GM12878 (cell line): ENCODE results near the gene KLF14. TPM values are rescaled to one million over a fixed set of nuclear protein-coding genes. Genes with fewer than 3 reads are reported as not detected.

Source experiments
- ATAC-seq: fragments of 200-7000 bp; cut with Tn5 transposase; 3 replicates; pipeline ENCODE4 v1.9.1; 2020; ENCODE audit warnings: mild to moderate bottlenecking, moderate library complexity
- BruUV-seq: library from RNA; stranded (reverse); fragments of 400-500 nt; replicated peaks from 2 replicates; lab custom pipeline; 2021; lab: Mats Ljungman, UMichigan
- CTCF ChIA-PET: fragments of 300-600 bp; sonication (Branson Sonifier 250); formaldehyde crosslinking; extraction: SDS; loops from one replicate; lab custom pipeline; 2021; ENCODE audit warnings: inconsistent platforms; lab: Yijun Ruan, JAX
- POLR2A ChIA-PET: fragments of 350-600 bp; formaldehyde crosslinking; extraction: SDS; loops from one replicate; lab custom pipeline; 2021; ENCODE audit warnings: inconsistent platforms; lab: Charles Lee
- RAD21 ChIA-PET: fragments of 300-600 bp; sonication (Branson Sonifier 250); formaldehyde crosslinking; loops from one replicate; lab custom pipeline; 2023; ENCODE audit warnings: antibody characterized with exemption; ENCODE audit not compliant: unreplicated experiment; lab: Charles Lee
- SMC1A ChIA-PET: fragments of 300-600 bp; sonication (Branson Sonifier 250); formaldehyde crosslinking; loops from one replicate; lab custom pipeline; 2023; ENCODE audit not compliant: unreplicated experiment, uncharacterized antibody; lab: Charles Lee
- DNase-seq: peaks from one replicate; pipeline ENCODE4 v3.0.0-alpha.2; 2011; ENCODE audit warnings: low read depth, low spot score
- FAIRE-seq: peaks from 3 replicates; lab custom pipeline; 2011; peaks lifted over from hg19 to GRCh38; lab: Jason Lieb, UNC
- H2AFZ ChIP-seq: 2 replicates; pipeline ENCODE4 v1.6.0; 2011; ENCODE audit warnings: low read depth, low read length, control low read depth; ENCODE audit not compliant: control insufficient read depth
- H3K27ac ChIP-seq: 2 replicates; pipeline ENCODE4 v1.5.1; 2011; ENCODE audit warnings: control low read depth; ENCODE audit not compliant: control insufficient read depth, insufficient read depth
- H3K27me3 ChIP-seq, 2 experiments: replicated peaks in 1 of 2; 2 replicates each; pipeline versions ENCODE4 v1.6.0 to v1.6.1; 2011; ENCODE audit warnings: low read length in 1 of 2; ENCODE audit not compliant: control insufficient read depth in 2 of 2, insufficient read depth in 2 of 2
- H3K36me3 ChIP-seq, 2 experiments: 2 replicates each; pipeline ENCODE4 v1.5.1; 2011; ENCODE audit warnings: low read length in 1 of 2; ENCODE audit not compliant: control insufficient read depth in 2 of 2, insufficient read depth in 2 of 2
- H3K4me1 ChIP-seq: 2 replicates; pipeline ENCODE4 v1.6.1; 2011; ENCODE audit warnings: mild to moderate bottlenecking, low read length, moderate library complexity, mixed read lengths; ENCODE audit not compliant: control insufficient read depth, insufficient read depth
- H3K4me2 ChIP-seq: 2 replicates; pipeline ENCODE4 v1.6.0; 2011; ENCODE audit warnings: control low read depth; ENCODE audit not compliant: control insufficient read depth, insufficient read depth
- H3K4me3 ChIP-seq: fragments of 200-600 bp; sonication (generic); 2 replicates; pipeline ENCODE4 v1.5.1; 2016
- H3K79me2 ChIP-seq: 2 replicates; pipeline ENCODE4 v1.6.0; 2011; ENCODE audit warnings: low read length; ENCODE audit not compliant: control insufficient read depth, insufficient read depth
- H3K9ac ChIP-seq: 2 replicates; pipeline ENCODE4 v1.8.0; 2011; ENCODE audit warnings: low read length, control low read depth, mixed read lengths; ENCODE audit not compliant: control insufficient read depth, insufficient read depth
- H3K9me3 ChIP-seq: replicated peaks from 3 replicates; pipeline ENCODE4 v1.5.1; 2011; ENCODE audit warnings: mild to moderate bottlenecking, low read length; ENCODE audit not compliant: control insufficient read depth, insufficient read depth
- H4K20me1 ChIP-seq: 2 replicates; pipeline ENCODE4 v1.6.0; 2011; ENCODE audit not compliant: control insufficient read depth, insufficient read depth
- BHLHE40 ChIP-seq, 2 experiments: fragments of 450-650 bp in 1 of 2; IDR thresholded peaks; 2 replicates each; pipeline ENCODE4 v1.6.1; 2011 to 2017; ENCODE audit warnings: low read depth in 2 of 2, borderline replicate concordance in 1 of 2, improper control_type of control experiment in 1 of 2, low read length in 1 of 2, mild to moderate bottlenecking in 1 of 2
- CBX5 ChIP-seq: sonication (generic); IDR thresholded peaks from 2 replicates; pipeline ENCODE4 v1.6.1; 2016; ENCODE audit warnings: low read depth, moderate library complexity, mild to moderate bottlenecking, inconsistent platforms
- CHD1 ChIP-seq: IDR thresholded peaks from 2 replicates; pipeline ENCODE4 v1.6.1; 2012; ENCODE audit warnings: low read depth, low read length, improper control_type of control experiment
- FOS ChIP-seq: IDR thresholded peaks from 3 replicates; pipeline ENCODE4 v1.6.1; 2011; ENCODE audit warnings: borderline replicate concordance; ENCODE audit not compliant: insufficient read length; ENCODE audit errors: extremely low read depth
- HDAC6 ChIP-seq: fragments of 200-600 bp; sonication (generic); IDR thresholded peaks from one replicate; pipeline ENCODE4 v1.8.0; 2017; ENCODE audit warnings: antibody characterized with exemption; ENCODE audit not compliant: unreplicated experiment
- IKZF1 ChIP-seq: fragments of 450-650 bp; conservative IDR thresholded peaks from 2 replicates; pipeline ENCODE4 v1.6.1; 2017; ENCODE audit warnings: antibody characterized with exemption, mild to moderate bottlenecking
- MTA3 ChIP-seq: IDR thresholded peaks from 2 replicates; pipeline ENCODE4 v1.6.1; 2012; ENCODE audit warnings: low read length, inconsistent platforms, borderline replicate concordance
- NFIC ChIP-seq: IDR thresholded peaks from 2 replicates; pipeline ENCODE4 v1.6.1; 2012; ENCODE audit warnings: low read depth, mild to moderate bottlenecking, inconsistent platforms, low read length, moderate library complexity
- NR2C1 ChIP-seq: fragments of 450-650 bp; IDR thresholded peaks from 2 replicates; pipeline ENCODE4 v1.6.1; 2017; ENCODE audit warnings: antibody characterized with exemption, mild to moderate bottlenecking, moderate library complexity
- PML ChIP-seq: IDR thresholded peaks from 2 replicates; pipeline ENCODE4 v1.6.1; 2012; ENCODE audit warnings: low read length, inconsistent platforms
- STAT1 ChIP-seq: fragments of 450-650 bp; conservative IDR thresholded peaks from 2 replicates; pipeline ENCODE4 v1.6.1; 2014; ENCODE audit warnings: antibody characterized with exemption, mild to moderate bottlenecking
- ZNF274 ChIP-seq: IDR thresholded peaks from one replicate; pipeline ENCODE4 v1.8.0; 2011; ENCODE audit not compliant: insufficient read length, insufficient read depth
- WGBS: methylation state at CpG from one replicate; pipeline ENCODE4 v1.1.6; 2016; ENCODE audit warnings: low lambda C conversion rate; ENCODE audit not compliant: insufficient replicate concordance, insufficient coverage; ENCODE audit errors: missing lambda C conversion rate; 5-methylcytosine and 5-hydroxymethylcytosine counted together
- in situ Hi-C: fragments of 300-500 bp; cut with MboI; formaldehyde crosslinking; loops from 9 replicates; pipeline ENCODE4 v1.14.3; 2018; ENCODE audit warnings: mixed read lengths
- intact Hi-C: fragments of 100-400 bp; cut with micrococcal nuclease; formaldehyde crosslinking; loops from one replicate; pipeline ENCODE4 v1.14.2; 2022; ENCODE audit not compliant: unreplicated experiment
- polyA plus RNA-seq, 11 experiments: library from polyadenylated mRNA; depleted of rRNA in 4 of 11; unstranded in 6 of 11; stranded (reverse) in 5 of 11; fragments of >200 nt; fragmentation: Nextera tagmentation in 4 of 11; fragmentation: Illumina TruSeq in 1 of 11; extraction: Ambion mirVana in 4 of 11; extraction: Trizol in 1 of 11; gene quantifications; 1 replicate in 1 of 11; 2 replicates in 10 of 11; pipeline versions ENCODE4 v1.2.1 to v1.2.3, GENCODE V29; 2011 to 2016; ENCODE audit warnings: inconsistent platforms in 2 of 11, missing spikeins in 2 of 11, low read depth in 1 of 11
- total RNA-seq, 4 experiments: library from RNA; depleted of rRNA in 3 of 4; stranded (reverse); fragments of >200 nt in 3 of 4; fragmentation: Illumina TruSeq in 1 of 4; extraction: Trizol in 1 of 4; gene quantifications; 2 replicates each; pipeline versions ENCODE4 v1.2.1 to v1.2.3, GENCODE V29; 2013 to 2021
- TF ChIP-seq, protein P1 (sequence below): fragments of 450-650 bp; conservative IDR thresholded peaks from 2 replicates; pipeline ENCODE4 v1.6.1; 2017; ENCODE audit warnings: mild to moderate bottlenecking, moderate library complexity

The KLF14 gene
- total and polyA plus RNA-seq, 10 of the 15 experiments (the other 5 are each of a cell fraction or from before 2014, with no cell fraction given): 0.06 TPM; not detected in 9

DNA sequence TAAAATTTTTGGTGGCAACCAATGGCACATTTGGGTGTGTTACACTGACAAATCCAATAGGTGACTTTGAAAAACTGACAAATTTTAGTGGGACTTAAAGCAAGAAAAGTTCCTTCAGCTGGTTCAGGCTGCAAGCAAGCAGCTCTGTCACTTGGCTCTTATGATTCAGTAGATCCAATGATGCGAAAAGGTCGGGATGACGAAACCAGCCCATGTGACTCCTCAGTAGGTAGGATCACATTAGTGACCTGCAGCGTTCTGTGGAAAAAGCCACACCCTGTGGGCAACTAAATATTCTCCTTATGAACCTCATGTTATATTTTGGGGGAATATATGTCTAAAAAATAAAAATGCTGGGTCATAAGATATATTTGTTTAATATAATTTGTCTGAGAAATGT, 34.3 kb downstream of the KLF14 start:
- ChIA-PET CTCF (no interaction called here), RAD21 (no interaction called here), SMC1A (no interaction called here), POLR2A (no interaction called here)
- ATAC-seq: no peak
- no TSS peak for BruUV-seq
- no peak overlapping the region for H3K9ac ChIP-seq
- DNase-seq: no peak
- intact Hi-C loops (loop anchor here (5.0 kb wide), 1 partner anchor 457 kb away; no protein-coding TSS in a partner anchor), in situ Hi-C loops (no loop called here)
- WGBS: 51% methylated on average over 4 of the region's 4 CpGs
- no peaks in the 10 kb centered on the region for H3K4me1 ChIP-seq
- H4K20me1 ChIP-seq: no peaks in the 10 kb centered on the region
- no peaks in the 10 kb centered on the region for H3K36me3 ChIP-seq
- no peaks in the 10 kb centered on the region for H3K27me3 ChIP-seq
- no peaks in the 10 kb centered on the region for H3K9me3 ChIP-seq
- no peak overlapping the region for H3K4me3 ChIP-seq
- H3K79me2 ChIP-seq: no peaks in the 10 kb centered on the region
- FAIRE-seq: no peak
- no peak overlapping the region for H3K4me2 ChIP-seq
- H3K27ac ChIP-seq: no peak overlapping the region
- no peak for TF ChIP-seq PML
- TF ChIP-seq IKZF1: no peak
- no peak for TF ChIP-seq STAT1
- TF ChIP-seq CBX5: no peak
- no peak for TF ChIP-seq HDAC6
- no peak for TF ChIP-seq NFIC
- no peak for TF ChIP-seq ZNF274
- TF ChIP-seq CHD1: no peak
- no peak for TF ChIP-seq FOS
- TF ChIP-seq BHLHE40 (IDR thresholded peaks at IDR 0.05; ENCODE audit: borderline replicate concordance in 1 of 2, low read depth in 2 of 2, low read length in 1 of 2): no peak
- no peak for TF ChIP-seq NR2C1
- TF ChIP-seq, protein P1, sequence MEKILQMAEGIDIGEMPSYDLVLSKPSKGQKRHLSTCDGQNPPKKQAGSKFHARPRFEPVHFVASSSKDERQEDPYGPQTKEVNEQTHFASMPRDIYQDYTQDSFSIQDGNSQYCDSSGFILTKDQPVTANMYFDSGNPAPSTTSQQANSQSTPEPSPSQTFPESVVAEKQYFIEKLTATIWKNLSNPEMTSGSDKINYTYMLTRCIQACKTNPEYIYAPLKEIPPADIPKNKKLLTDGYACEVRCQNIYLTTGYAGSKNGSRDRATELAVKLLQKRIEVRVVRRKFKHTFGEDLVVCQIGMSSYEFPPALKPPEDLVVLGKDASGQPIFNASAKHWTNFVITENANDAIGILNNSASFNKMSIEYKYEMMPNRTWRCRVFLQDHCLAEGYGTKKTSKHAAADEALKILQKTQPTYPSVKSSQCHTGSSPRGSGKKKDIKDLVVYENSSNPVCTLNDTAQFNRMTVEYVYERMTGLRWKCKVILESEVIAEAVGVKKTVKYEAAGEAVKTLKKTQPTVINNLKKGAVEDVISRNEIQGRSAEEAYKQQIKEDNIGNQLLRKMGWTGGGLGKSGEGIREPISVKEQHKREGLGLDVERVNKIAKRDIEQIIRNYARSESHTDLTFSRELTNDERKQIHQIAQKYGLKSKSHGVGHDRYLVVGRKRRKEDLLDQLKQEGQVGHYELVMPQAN: no peak
- no peak for TF ChIP-seq MTA3
- H2AFZ ChIP-seq: no peak overlapping the region
